Neuronal stem cell (in vitro differentiated cells): ENCODE measurements around the gene ADD3.

ENCODE experiments used
- DNase-seq: peaks from one replicate; pipeline ENCODE4 v3.0.0-alpha.2; 2013; ENCODE audit warnings: low spot score
- H2AFZ ChIP-seq: one replicate; pipeline ENCODE4 v1.6.1; 2013; ENCODE audit warnings: mild to moderate bottlenecking, low read length, inconsistent platforms
- H2AK5ac ChIP-seq: 2 replicates; pipeline ENCODE4 v1.6.1; 2013; ENCODE audit warnings: low read depth, mild to moderate bottlenecking, inconsistent platforms, low read length, moderate library complexity, mixed read lengths
- H2BK120ac ChIP-seq: 2 replicates; pipeline ENCODE4 v1.6.1; 2013; ENCODE audit warnings: low read depth, mild to moderate bottlenecking, inconsistent platforms, low read length, moderate library complexity, mixed read lengths
- H2BK12ac ChIP-seq: one replicate; pipeline ENCODE4 v1.6.1; 2013; ENCODE audit warnings: low read length, inconsistent platforms
- H2BK15ac ChIP-seq: 2 replicates; pipeline ENCODE4 v1.6.1; 2013; ENCODE audit warnings: mild to moderate bottlenecking, low read length, inconsistent platforms, mixed read lengths
- H2BK5ac ChIP-seq: one replicate; pipeline ENCODE4 v1.6.1; 2013; ENCODE audit warnings: inconsistent platforms, mild to moderate bottlenecking, low read length, moderate library complexity
- H3K14ac ChIP-seq: one replicate; pipeline ENCODE4 v1.6.1; 2013; ENCODE audit warnings: low read length, inconsistent platforms
- H3K18ac ChIP-seq: 2 replicates; pipeline ENCODE4 v1.6.1; 2013; ENCODE audit warnings: low read length, inconsistent platforms
- H3K23ac ChIP-seq: 2 replicates; pipeline ENCODE4 v1.6.1; 2013; ENCODE audit warnings: low read depth, mild to moderate bottlenecking, mixed read lengths, low read length, inconsistent platforms; ENCODE audit not compliant: poor library complexity
- H3K27ac ChIP-seq: replicated peaks from 3 replicates; pipeline ENCODE4 v1.5.1; 2013; ENCODE audit warnings: low read length, inconsistent platforms
- H3K27me3 ChIP-seq, 3 experiments: 2 replicates each; pipeline ENCODE4 v1.6.1; 2013; ENCODE audit warnings: low read length in 3 of 3, mild to moderate bottlenecking in 2 of 3, inconsistent platforms in 1 of 3, low read depth in 1 of 3, mixed read lengths in 1 of 3, moderate library complexity in 1 of 3; ENCODE audit not compliant: control insufficient read depth in 3 of 3, insufficient read depth in 3 of 3
- H3K36me3 ChIP-seq, 2 donors: replicated peaks in 1 of 2; 2 replicates each; pipeline ENCODE4 v1.6.1; 2013; ENCODE audit warnings: low read length in 2 of 2; ENCODE audit not compliant: control insufficient read depth in 2 of 2, insufficient read depth in 2 of 2
- H3K4ac ChIP-seq: 2 replicates; pipeline ENCODE4 v1.6.1; 2013; ENCODE audit warnings: inconsistent platforms, mild to moderate bottlenecking, low read length, moderate library complexity
- H3K4me1 ChIP-seq, 2 donors: 1 replicate in 1 of 2; 2 replicates in 1 of 2; pipeline ENCODE4 v1.6.1; 2013; ENCODE audit warnings: low read length in 2 of 2, low read depth in 1 of 2; ENCODE audit not compliant: control insufficient read depth in 2 of 2, insufficient read depth in 1 of 2
- H3K4me2 ChIP-seq: one replicate; pipeline ENCODE4 v1.6.1; 2013; ENCODE audit warnings: mild to moderate bottlenecking, low read length, inconsistent platforms; ENCODE audit not compliant: insufficient read depth, poor library complexity, severe bottlenecking
- H3K4me3 ChIP-seq, 2 donors: 2 replicates each; pipeline ENCODE4 v1.5.1; 2013; ENCODE audit warnings: low read length in 2 of 2, mild to moderate bottlenecking in 2 of 2, inconsistent platforms in 1 of 2, moderate library complexity in 1 of 2
- H3K79me1 ChIP-seq: one replicate; pipeline ENCODE4 v1.6.1; 2013; ENCODE audit warnings: low read depth, mild to moderate bottlenecking, inconsistent platforms, low read length, moderate library complexity
- H3K9ac ChIP-seq: one replicate; pipeline ENCODE4 v1.6.1; 2013; ENCODE audit warnings: mild to moderate bottlenecking, low read depth, low read length, inconsistent platforms; ENCODE audit not compliant: poor library complexity
- H3K9me3 ChIP-seq, 2 donors: replicated peaks in 1 of 2; 2 replicates each; pipeline versions ENCODE3 to v1.6.1; 2013; ENCODE audit warnings: low read length in 2 of 2, mild to moderate bottlenecking in 2 of 2, inconsistent platforms in 1 of 2, low read depth in 1 of 2, mixed read lengths in 1 of 2, moderate library complexity in 1 of 2; ENCODE audit not compliant: control insufficient read depth in 2 of 2, insufficient read depth in 1 of 2
- H4K8ac ChIP-seq: one replicate; pipeline ENCODE4 v1.6.1; 2013; ENCODE audit warnings: low read depth, mild to moderate bottlenecking, inconsistent platforms, low read length, moderate library complexity
- H4K91ac ChIP-seq: one replicate; pipeline ENCODE4 v1.6.1; 2013; ENCODE audit warnings: low read length, low read depth, mild to moderate bottlenecking, inconsistent platforms; ENCODE audit not compliant: poor library complexity
- WGBS, 2 donors: extraction: QIAGEN DNeasy Blood & Tissue Kit; methylation state at CpG; one replicate each; pipeline ENCODE4 v1.1.7; 2013; ENCODE audit warnings: missing lambda C conversion rate in 2 of 2, mixed read lengths in 1 of 2; ENCODE audit not compliant: insufficient read length in 2 of 2, insufficient replicate concordance in 1 of 2; ENCODE audit errors: extremely low coverage in 2 of 2; 5-methylcytosine and 5-hydroxymethylcytosine counted together

The ADD3 gene

DNA sequence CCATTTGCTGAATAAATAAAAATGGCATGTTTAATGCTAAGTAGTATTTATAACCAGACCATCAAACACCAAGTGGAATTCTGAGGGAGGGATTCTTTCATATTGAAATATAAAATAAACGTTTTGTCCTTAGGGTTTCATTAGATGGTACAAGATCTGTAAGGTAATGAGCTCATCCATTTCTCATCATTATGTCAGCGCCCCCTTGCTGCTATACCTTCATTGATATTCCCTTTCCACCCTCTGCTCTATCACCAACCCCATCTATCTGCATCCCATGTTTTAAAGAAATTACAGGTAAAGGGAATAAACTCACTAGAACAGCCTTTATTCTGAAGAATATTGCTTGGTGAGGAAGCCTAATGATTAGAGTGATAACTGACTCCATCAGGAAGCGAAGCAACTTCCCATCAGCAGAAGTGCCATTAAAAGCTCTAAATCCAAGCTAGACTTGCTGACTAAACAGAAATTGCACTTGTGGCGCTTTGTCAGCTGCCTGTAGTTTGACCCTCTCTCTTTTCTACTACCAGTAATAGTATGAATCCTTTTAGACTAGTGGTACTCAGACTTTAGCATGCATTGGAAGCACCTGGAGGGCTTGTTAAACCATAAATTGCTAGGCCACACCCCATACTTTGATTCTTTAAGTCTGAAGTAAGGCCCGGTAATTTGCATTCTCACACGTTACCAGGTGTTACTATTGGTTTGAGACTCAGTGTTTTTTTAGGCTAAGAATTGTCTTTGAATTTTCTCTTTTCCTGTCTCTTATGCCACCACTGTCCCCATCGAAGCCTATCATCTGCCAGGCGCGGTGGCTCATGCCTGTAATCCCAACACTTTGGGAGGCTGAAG is 27.5 kb downstream of the ADD3 start:
- no peak for DNase-seq
- no peak overlapping the region for H3K27ac ChIP-seq
- whole genome bisulfite sequencing, 2 donors = no CpG with 5 or more reads among the region's 9 CpGs

DNA sequence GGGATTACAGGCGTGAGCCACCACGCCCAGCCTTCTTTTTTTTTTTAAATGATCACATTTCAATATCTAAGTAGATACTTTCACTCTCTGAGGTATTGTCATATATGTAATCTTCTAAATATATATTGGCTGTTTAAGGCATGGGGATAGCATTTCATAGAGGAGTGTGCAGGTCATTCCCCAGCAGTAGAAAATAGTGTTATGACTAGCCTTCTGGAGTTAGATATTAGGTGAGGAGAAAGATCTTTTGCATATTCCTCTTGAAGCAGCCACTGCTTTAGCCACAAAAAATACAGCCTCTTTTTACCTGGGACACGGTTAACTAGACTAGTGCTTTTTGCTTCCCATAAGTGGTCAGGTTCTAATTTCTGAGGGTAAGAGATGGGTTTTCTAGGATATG is 28.9 kb downstream of the ADD3 start:
- H3K18ac ChIP-seq = no peak overlapping the region
- WGBS, 2 donors = no CpG with 5 or more reads among the region's 3 CpGs
- H4K8ac ChIP-seq = no peak overlapping the region

More for the DNA sequence above, 27.5 kb downstream of the ADD3 start:
- no peaks in the 10 kb centered on the region for H3K27me3 ChIP-seq
- H3K9me3 ChIP-seq = no peaks in the 10 kb centered on the region
- H3K14ac ChIP-seq = no peak overlapping the region
- H2AFZ ChIP-seq = no peak overlapping the region
- peaks cover 0 to 3% of the 10 kb centered on the region in 2 donors for H3K4me1 ChIP-seq
- H2BK120ac ChIP-seq = no peak overlapping the region
- no peaks in the 10 kb centered on the region for H3K79me1 ChIP-seq
- H3K9ac ChIP-seq = no peak overlapping the region
- H3K4me2 ChIP-seq = no peak overlapping the region
- H2AK5ac ChIP-seq = no peak overlapping the region
- H3K4ac ChIP-seq = no peak overlapping the region
- no peak overlapping the region for H2BK5ac ChIP-seq
- no peak overlapping the region for H4K91ac ChIP-seq
- no peaks in the 10 kb centered on the region for H3K36me3 ChIP-seq
- no peak overlapping the region for H2BK15ac ChIP-seq
- H3K4me3 ChIP-seq = no peak overlapping the region
- H3K23ac ChIP-seq = no peak overlapping the region
- H4K8ac ChIP-seq = no peak overlapping the region
- H3K18ac ChIP-seq = no peak overlapping the region
- no peak overlapping the region for H2BK12ac ChIP-seq

DNA sequence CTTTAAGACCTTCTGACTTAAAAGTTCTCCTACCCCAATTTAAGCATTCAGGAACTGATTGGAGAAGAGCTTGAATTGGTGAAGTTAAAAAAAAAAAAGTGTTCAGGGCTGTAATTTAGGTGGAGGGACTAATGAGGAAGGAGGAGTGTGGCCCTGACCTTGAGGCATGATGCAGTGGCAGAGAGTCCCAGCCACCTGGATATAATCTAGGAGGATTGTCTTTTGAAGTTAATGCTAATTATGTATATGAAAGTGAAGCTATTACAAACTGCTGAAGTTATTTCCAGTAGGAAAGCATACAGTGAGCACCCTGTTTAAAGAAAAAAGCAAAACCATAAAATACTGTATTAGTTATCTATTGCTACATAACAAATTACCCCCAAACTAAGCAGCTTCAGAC is 31.5 kb downstream of the ADD3 start:
- Histone ChIP-seq H4K91ac (no peak overlapping the region), H3K27me3 (no peaks in the 10 kb centered on the region), H3K4me1 (peaks cover 0 to 2% of the 10 kb centered on the region in 2 donors), H3K9me3 (peaks cover 0 to 2% of the 10 kb centered on the region in 2 donors), H2BK12ac (no peak overlapping the region), H3K14ac (no peak overlapping the region), H4K8ac (no peak overlapping the region), H3K9ac (no peak overlapping the region), H2AK5ac (no peak overlapping the region), H3K23ac (no peak overlapping the region), H3K4me3 (no peak overlapping the region), H2AFZ (no peak overlapping the region), H3K4me2 (no peak overlapping the region), H2BK15ac (no peak overlapping the region), H3K79me1 (peaks cover 2% of the 10 kb centered on the region), H3K27ac (no peak overlapping the region), H2BK5ac (no peak overlapping the region), H3K4ac (no peak overlapping the region), H3K18ac (no peak overlapping the region), H2BK120ac (no peak overlapping the region), H3K36me3 (no peaks in the 10 kb centered on the region)
- DNase-seq = no peak

More for the DNA sequence above, 28.9 kb downstream of the ADD3 start:
- Histone ChIP-seq H3K27me3 (no peaks in the 10 kb centered on the region), H3K4me2 (no peak overlapping the region), H2BK15ac (no peak overlapping the region), H2AK5ac (no peak overlapping the region), H3K27ac (no peak overlapping the region), H4K91ac (no peak overlapping the region), H2BK120ac (no peak overlapping the region), H2AFZ (no peak overlapping the region), H3K9ac (no peak overlapping the region), H3K14ac (no peak overlapping the region), H3K4me1 (peaks cover 0 to 3% of the 10 kb centered on the region in 2 donors), H3K23ac (no peak overlapping the region), H3K4me3 (no peak overlapping the region), H3K4ac (no peak overlapping the region), H3K36me3 (no peaks in the 10 kb centered on the region), H3K79me1 (no peaks in the 10 kb centered on the region), H3K9me3 (no peaks in the 10 kb centered on the region), H2BK5ac (no peak overlapping the region), H2BK12ac (no peak overlapping the region)
- DNase-seq = no peak

DNA sequence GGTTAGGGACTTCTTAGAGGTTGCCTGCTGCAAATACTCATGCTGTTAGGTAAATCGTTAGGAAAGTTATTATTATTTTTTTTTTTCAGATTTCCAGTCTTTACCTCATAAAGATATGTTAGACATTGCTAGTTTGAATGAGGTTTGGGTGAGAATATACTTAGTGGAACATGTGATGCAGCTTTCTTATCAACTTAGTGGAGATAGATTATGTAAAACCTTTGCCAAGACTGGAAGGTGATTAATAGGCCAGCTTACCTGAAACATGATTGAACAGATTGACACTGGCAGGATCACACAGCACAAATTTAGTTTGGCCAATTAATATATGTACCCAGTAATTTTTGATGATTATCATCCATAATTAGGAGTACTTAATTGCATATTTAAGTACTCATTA is 32.3 kb downstream of the ADD3 start:
- Histone ChIP-seq H2BK12ac (no peak overlapping the region), H4K91ac (no peak overlapping the region), H3K36me3 (no peaks in the 10 kb centered on the region), H3K14ac (no peak overlapping the region), H3K4me2 (no peak overlapping the region), H2BK15ac (no peak overlapping the region), H4K8ac (no peak overlapping the region), H3K27ac (no peak overlapping the region), H2AK5ac (no peak overlapping the region), H3K18ac (no peak overlapping the region), H3K9ac (no peak overlapping the region), H2BK120ac (no peak overlapping the region), H3K23ac (no peak overlapping the region), H2BK5ac (no peak overlapping the region), H3K4me3 (no peak overlapping the region), H3K27me3 (no peaks in the 10 kb centered on the region), H3K4ac (no peak overlapping the region), H3K9me3 (peaks cover 0 to 2% of the 10 kb centered on the region in 2 donors), H2AFZ (no peak overlapping the region), H3K4me1 (peaks cover 0 to 2% of the 10 kb centered on the region in 2 donors), H3K79me1 (peaks cover 2% of the 10 kb centered on the region)
- no CpG with 5 or more reads among the region's 1 CpG for WGBS, 2 donors
- DNase-seq = no peak
